ENCODE data around the gene SCAMP1. TPM values are rescaled to one million over a fixed set of nuclear protein-coding genes. Genes with fewer than 3 reads are reported as not detected.
"Not testable (repeated sequence)": the region's sequence is repeated elsewhere in the genome, so short reads cannot be mapped to it uniquely, and the experiment has no call there.

Gene SCAMP1
- total RNA-seq, 1 experiment from 2014 or later, result 26.4 TPM

GRCh38 chr5:78355561-78355960 is 4.9 kb upstream of the SCAMP1 start:
- H3K4me1 ChIP-seq (ENCODE audit: insufficient read depth, low read length), result peaks cover 5% of the 10 kb centered on the region
- H4K20me1 ChIP-seq (ENCODE audit: low read length), result no peaks in the 10 kb centered on the region
- ChIA-PET POLR2A (ENCODE audit: unreplicated experiment) (no interaction called here), CTCF (no interaction called here)
- no peak overlapping the region for H3K9ac ChIP-seq (ENCODE audit: low read length)
- ATAC-seq (no peak), DNase-seq (no peak)
- H3K9me2 ChIP-seq (replicated peaks; ENCODE audit: low read length), result no peaks in the 10 kb centered on the region
- H3K79me2 ChIP-seq (ENCODE audit: low read length), result peaks cover 6% of the 10 kb centered on the region
- no peak overlapping the region for H2AFZ ChIP-seq (ENCODE audit: low read length)
- H3K4me2 ChIP-seq (ENCODE audit: low read length), result no peak overlapping the region
- H3K4me3 ChIP-seq (ENCODE audit: low read length), result no peak overlapping the region
- H3F3A ChIP-seq (ENCODE audit: low read length, unreplicated experiment), result no peaks in the 10 kb centered on the region
- no peaks in the 10 kb centered on the region for H3K9me3 ChIP-seq (ENCODE audit: low read length)
- intact Hi-C loops (cut with micrococcal nuclease), result no loop called here
- no peaks in the 10 kb centered on the region for H3K27me3 ChIP-seq (ENCODE audit: low read length)
- no peaks in the 10 kb centered on the region for H3K36me3 ChIP-seq (ENCODE audit: low read depth, low read length)
- H3K27ac ChIP-seq (ENCODE audit: low read length), result no peak overlapping the region
- TF ChIP-seq EZH2phosphoT487 (IDR thresholded peaks at IDR 0.05; ENCODE audit: borderline replicate concordance, low read length), result no peak
- TF ChIP-seq CTCF (conservative IDR thresholded peaks at IDR 0.05; ENCODE audit: low read depth, low read length), result no peak
- TF ChIP-seq EZH2 (IDR thresholded peaks at IDR 0.05; ENCODE audit: low read length, unreplicated experiment), result no peak
- no TSS peak for BruUV-seq (replicated peaks)

- H3K4me2 ChIP-seq (ENCODE audit: low read length), result peak overlapping the region; percentile 91
- peak overlapping the region; percentile 97 for H3K9ac ChIP-seq (ENCODE audit: low read length)
- POLR2A ChIA-PET (ENCODE audit: unreplicated experiment); H3K36me3 ChIP-seq (ENCODE audit: low read depth, low read length); CTCF ChIA-PET; H3F3A ChIP-seq (ENCODE audit: low read length, unreplicated experiment); BruUV-seq (replicated peaks); H3K27me3 ChIP-seq (ENCODE audit: low read length); H3K9me2 ChIP-seq (replicated peaks; ENCODE audit: low read length); H3K9me3 ChIP-seq (ENCODE audit: low read length); ATAC-seq; DNase-seq; intact Hi-C loops (cut with micrococcal nuclease); H4K20me1 ChIP-seq (ENCODE audit: low read length): not testable (repeated sequence)
- H3K4me1 ChIP-seq (ENCODE audit: insufficient read depth, low read length), result peaks cover 14% of the 10 kb centered on the region
- H2AFZ ChIP-seq (ENCODE audit: low read length), result peak overlapping the region; percentile 96
- H3K27ac ChIP-seq (ENCODE audit: low read length), result peak overlapping the region; percentile 93
- peak overlapping the region; percentile 97 for H3K4me3 ChIP-seq (ENCODE audit: low read length)
- peaks cover 45% of the 10 kb centered on the region for H3K79me2 ChIP-seq (ENCODE audit: low read length)
These were observed 974 bp upstream of the SCAMP1 start for GRCh38 chr5:78359455-78359830.

GRCh38 chr5:78360674-78360923 is 182 bp downstream of the SCAMP1 start:
- Histone ChIP-seq H3K9me2 (replicated peaks; ENCODE audit: low read length) (no peaks in the 10 kb centered on the region), H2AFZ (ENCODE audit: low read length) (peak overlapping the region; percentile 96), H3K4me1 (ENCODE audit: insufficient read depth, low read length) (peaks cover 14% of the 10 kb centered on the region), H3K4me2 (ENCODE audit: low read length) (peak overlapping the region; percentile 91), H3K27ac (ENCODE audit: low read length) (peak overlapping the region; percentile 93), H3K27me3 (ENCODE audit: low read length) (no peaks in the 10 kb centered on the region), H3F3A (ENCODE audit: low read length, unreplicated experiment) (no peaks in the 10 kb centered on the region), H4K20me1 (ENCODE audit: low read length) (0 out of 2 replicates have a peak, but pooled peaks cover 3% of the 10 kb centered on the region), H3K4me3 (ENCODE audit: low read length) (peak overlapping the region; percentile 97), H3K9ac (ENCODE audit: low read length) (peak overlapping the region; percentile 97), H3K79me2 (ENCODE audit: low read length) (peaks cover 52% of the 10 kb centered on the region), H3K9me3 (ENCODE audit: low read length) (no peaks in the 10 kb centered on the region), H3K36me3 (ENCODE audit: low read depth, low read length) (no peaks in the 10 kb centered on the region)
- intact Hi-C loops (cut with micrococcal nuclease), result loop anchor here (1.0 to 5.0 kb wide), 3 partner anchors 47 to 166 kb away; partner anchors contain the start of gene AP3B1
- TF ChIP-seq CTCF (conservative IDR thresholded peaks at IDR 0.05; ENCODE audit: low read depth, low read length) (no peak), EZH2phosphoT487 (IDR thresholded peaks at IDR 0.05; ENCODE audit: borderline replicate concordance, low read length) (no peak)
- DNase-seq (no peak), ATAC-seq (no peak)
- POLR2A ChIA-PET (ENCODE audit: unreplicated experiment), result interaction anchor here (0.7 to 0.9 kb wide), 2 partner anchors 14 to 154 kb away, joined by 3 read pairs; no protein-coding TSS in a partner anchor
- BruUV-seq (replicated peaks), result no TSS peak
- CTCF ChIA-PET, result no interaction called here

Data from PC-3 (cell line).